GM18520 (cell line): ENCODE measurements around the gene GRIK1.

Experiments used
- ATAC-seq: cut with Tn5 transposase; IDR thresholded peaks from one replicate; pipeline ENCODE4 v1.9.1; 2021; ENCODE audit not compliant: unreplicated experiment

Gene GRIK1

GRCh38 chr21:29499229-29499628, 440.6 kb downstream of the GRIK1 start:
- no peak for ATAC-seq

DNA sequence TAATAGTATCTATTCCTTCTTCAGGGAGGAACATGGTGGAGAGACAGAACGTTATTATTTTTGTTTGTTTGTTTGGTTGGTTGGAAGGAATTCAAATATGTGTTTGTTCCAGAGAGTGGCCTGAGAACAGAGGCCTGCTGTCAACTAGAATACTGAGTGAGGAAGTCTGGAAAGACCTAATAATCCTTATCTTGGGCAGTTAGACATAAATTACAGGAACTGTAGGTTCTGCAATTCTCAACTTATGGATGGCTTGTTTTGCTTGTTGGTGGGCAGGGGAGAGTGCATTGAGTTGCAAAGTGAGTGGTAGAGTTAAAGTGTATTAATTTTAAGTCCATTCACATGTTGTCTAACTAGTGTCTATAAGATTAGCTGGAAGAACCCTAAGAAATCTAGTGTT, 443.5 kb downstream of the GRIK1 start:
- ATAC-seq: no peak

GRCh38 chr21:29490016-29490415, 449.8 kb downstream of the GRIK1 start:
- ATAC-seq: no peak

- no peak for ATAC-seq
These were observed 452.6 kb downstream of the GRIK1 start for GRCh38 chr21:29487154-29487553.
